Vagina (tissue), 2 donors: ENCODE data around the gene FBXL17.

Experiments used
- POLR2A ChIP-seq, 2 donors: fragments of 450-650 bp; IDR thresholded peaks; one replicate each; pipeline ENCODE4 v1.6.1; 2017; ENCODE audit warnings: antibody characterized with exemption in 2 of 2, mild to moderate bottlenecking in 2 of 2, moderate library complexity in 2 of 2
- POLR2AphosphoS5 ChIP-seq, 2 donors: sonication (generic); formaldehyde crosslinking; IDR thresholded peaks; one replicate each; pipeline ENCODE4 v1.9.0; 2017; ENCODE audit warnings: antibody characterized with exemption in 2 of 2, mild to moderate bottlenecking in 2 of 2, low read depth in 1 of 2; ENCODE audit not compliant: insufficient read depth in 1 of 2
- TF ChIP-seq, protein P1 (sequence below), 3 experiments: fragments of 450-650 bp in 2 of 3; fragments of 200-600 bp in 1 of 3; sonication (generic) in 1 of 3; IDR thresholded peaks; one replicate each; pipeline ENCODE4 v1.5.1; 2017 to 2019; ENCODE audit warnings: antibody characterized with exemption in 3 of 3, mild to moderate bottlenecking in 2 of 3, moderate library complexity in 2 of 3

GRCh38 chr5:108344103-108344822, 37.6 kb downstream of the FBXL17 start:
- TF ChIP-seq, protein P1, sequence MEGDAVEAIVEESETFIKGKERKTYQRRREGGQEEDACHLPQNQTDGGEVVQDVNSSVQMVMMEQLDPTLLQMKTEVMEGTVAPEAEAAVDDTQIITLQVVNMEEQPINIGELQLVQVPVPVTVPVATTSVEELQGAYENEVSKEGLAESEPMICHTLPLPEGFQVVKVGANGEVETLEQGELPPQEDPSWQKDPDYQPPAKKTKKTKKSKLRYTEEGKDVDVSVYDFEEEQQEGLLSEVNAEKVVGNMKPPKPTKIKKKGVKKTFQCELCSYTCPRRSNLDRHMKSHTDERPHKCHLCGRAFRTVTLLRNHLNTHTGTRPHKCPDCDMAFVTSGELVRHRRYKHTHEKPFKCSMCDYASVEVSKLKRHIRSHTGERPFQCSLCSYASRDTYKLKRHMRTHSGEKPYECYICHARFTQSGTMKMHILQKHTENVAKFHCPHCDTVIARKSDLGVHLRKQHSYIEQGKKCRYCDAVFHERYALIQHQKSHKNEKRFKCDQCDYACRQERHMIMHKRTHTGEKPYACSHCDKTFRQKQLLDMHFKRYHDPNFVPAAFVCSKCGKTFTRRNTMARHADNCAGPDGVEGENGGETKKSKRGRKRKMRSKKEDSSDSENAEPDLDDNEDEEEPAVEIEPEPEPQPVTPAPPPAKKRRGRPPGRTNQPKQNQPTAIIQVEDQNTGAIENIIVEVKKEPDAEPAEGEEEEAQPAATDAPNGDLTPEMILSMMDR (IDR thresholded peaks at IDR 0.05), result no peak
- no peak for TF ChIP-seq POLR2AphosphoS5 (IDR thresholded peaks at IDR 0.05; ENCODE audit: insufficient read depth in 1 of 2, low read depth in 1 of 2)
- no peak for TF ChIP-seq POLR2A (IDR thresholded peaks at IDR 0.05)
